ENCODE data around the gene DNASE2. TPM values are rescaled to one million over a fixed set of nuclear protein-coding genes. Genes with fewer than 3 reads are reported as not detected.

Gene DNASE2
- polyA plus RNA-seq, 3 donors, result 38.8 to 91.6 (median 44.8) TPM

GRCh38 chr19:12859546-12859945 lies 21.7 kb downstream of the DNASE2 start:
- no peaks in the 10 kb centered on the region for H3K4me1 Mint-ChIP-seq
- no peak overlapping the region for H3K4me3 Mint-ChIP-seq
- Histone ChIP-seq H3K27me3 (ENCODE audit: control insufficient read depth in 2 of 2, insufficient read depth in 2 of 2, low read length in 2 of 2) (no peaks in the 10 kb centered on the region), H3K27ac (ENCODE audit: low read depth in 1 of 2, low read length in 2 of 2) (no peak overlapping the region), H3K79me2 (ENCODE audit: insufficient read depth, low read length) (no peaks in the 10 kb centered on the region), H3K9ac (ENCODE audit: insufficient read depth, low read length, poor library complexity, severe bottlenecking) (no peak overlapping the region), H3K4me3 (replicated peaks in 1 of 3; ENCODE audit: low read depth in 2 of 3, low read length in 3 of 3) (no peak overlapping the region), H3K36me3 (replicated peaks in 1 of 2; ENCODE audit: control insufficient read depth in 1 of 2, insufficient read depth in 2 of 2, low read length in 2 of 2) (no peaks in the 10 kb centered on the region), H2AFZ (ENCODE audit: insufficient read depth, low read depth, low read length, poor library complexity, severe bottlenecking) (no peak overlapping the region), H3K9me3 (replicated peaks in 1 of 2; ENCODE audit: control insufficient read depth in 1 of 2, insufficient read depth in 1 of 2, low read length in 2 of 2) (peaks cover 0 to 9% of the 10 kb centered on the region in 2 donors), H3K4me2 (replicated peaks; ENCODE audit: extremely low read depth, low read length, poor library complexity, severe bottlenecking) (no peak overlapping the region), H4K20me1 (ENCODE audit: insufficient read depth, low read length) (no peaks in the 10 kb centered on the region), H3K4me1 (ENCODE audit: control insufficient read depth in 1 of 2, insufficient read depth in 2 of 2, low read length in 2 of 2) (no peaks in the 10 kb centered on the region)
- no peaks in the 10 kb centered on the region for H3K36me3 Mint-ChIP-seq
- peaks cover 0 to 15% (median 7%) of the 10 kb centered on the region in 7 donors for H3K9me3 Mint-ChIP-seq
- intact Hi-C loops (cut with micrococcal nuclease), result no loop called here
- WGBS (ENCODE audit: insufficient coverage), result 36% methylated on average over 2 of the region's 7 CpGs
- H3K27me3 Mint-ChIP-seq (ENCODE audit: low read depth in 3 of 3), result peaks cover 8 to 11% (median 8%) of the 10 kb centered on the region in 3 donors
- no peak for DNase-seq
- TF ChIP-seq CTCF (IDR thresholded peaks at IDR 0.05), result no peak
- H3K27ac Mint-ChIP-seq, result no peak overlapping the region

- no peak for DNase-seq
- Histone ChIP-seq H3K79me2 (ENCODE audit: insufficient read depth, low read length) (no peaks in the 10 kb centered on the region), H3K27me3 (ENCODE audit: control insufficient read depth in 2 of 2, insufficient read depth in 2 of 2, low read length in 2 of 2) (no peaks in the 10 kb centered on the region), H3K4me1 (ENCODE audit: control insufficient read depth in 1 of 2, insufficient read depth in 2 of 2, low read length in 2 of 2) (no peaks in the 10 kb centered on the region), H3K4me2 (replicated peaks; ENCODE audit: extremely low read depth, low read length, poor library complexity, severe bottlenecking) (no peak overlapping the region), H4K20me1 (ENCODE audit: insufficient read depth, low read length) (no peaks in the 10 kb centered on the region), H2AFZ (ENCODE audit: insufficient read depth, low read depth, low read length, poor library complexity, severe bottlenecking) (no peak overlapping the region), H3K27ac (ENCODE audit: low read depth in 1 of 2, low read length in 2 of 2) (no peak overlapping the region), H3K9me3 (replicated peaks in 1 of 2; ENCODE audit: control insufficient read depth in 1 of 2, insufficient read depth in 1 of 2, low read length in 2 of 2) (peaks cover 0 to 9% of the 10 kb centered on the region in 2 donors), H3K4me3 (replicated peaks in 1 of 3; ENCODE audit: low read depth in 2 of 3, low read length in 3 of 3) (no peak overlapping the region), H3K36me3 (replicated peaks in 1 of 2; ENCODE audit: control insufficient read depth in 1 of 2, insufficient read depth in 2 of 2, low read length in 2 of 2) (no peaks in the 10 kb centered on the region), H3K9ac (ENCODE audit: insufficient read depth, low read length, poor library complexity, severe bottlenecking) (no peak overlapping the region)
- intact Hi-C loops (cut with micrococcal nuclease), result no loop called here
- H3K4me3 Mint-ChIP-seq, result no peak overlapping the region
- WGBS (ENCODE audit: insufficient coverage), result 95% methylated on average over 30 of the region's 35 CpGs
- no peaks in the 10 kb centered on the region for H3K4me1 Mint-ChIP-seq
- H3K9me3 Mint-ChIP-seq, result peaks cover 0 to 15% (median 7%) of the 10 kb centered on the region in 7 donors
- no peak for TF ChIP-seq CTCF (IDR thresholded peaks at IDR 0.05)
- H3K36me3 Mint-ChIP-seq, result no peaks in the 10 kb centered on the region
- H3K27me3 Mint-ChIP-seq (ENCODE audit: low read depth in 3 of 3), result peaks cover 8 to 11% (median 8%) of the 10 kb centered on the region in 3 donors
- no peak overlapping the region for H3K27ac Mint-ChIP-seq
These were observed 23.0 kb downstream of the DNASE2 start for GRCh38 chr19:12858041-12858928.
